Esophagus squamous epithelium (tissue), 4 donors: ENCODE measurements around the gene PRKD1.

ENCODE experiments used
- CTCF ChIP-seq, 6 experiments: fragments of 450-650 bp in 4 of 6; fragments of 200-600 bp in 2 of 6; sonication (generic) in 2 of 6; IDR thresholded peaks; one replicate each; pipeline ENCODE4 v1.5.1; 2016 to 2019; ENCODE audit warnings: antibody characterized with exemption in 6 of 6, mild to moderate bottlenecking in 4 of 6, moderate library complexity in 4 of 6
- POLR2A ChIP-seq, 4 donors: fragments of 450-650 bp; IDR thresholded peaks; one replicate each; pipeline ENCODE4 v1.6.1; 2017; ENCODE audit warnings: antibody characterized with exemption in 4 of 4, mild to moderate bottlenecking in 4 of 4, moderate library complexity in 3 of 4

- TF ChIP-seq CTCF (IDR thresholded peaks at IDR 0.05) (no peak), POLR2A (IDR thresholded peaks at IDR 0.05) (no peak)
Observed at GRCh38 chr14:29928117-29928640, 532 bp upstream of the PRKD1 start.
